Fibroblast of skin of right biceps (primary cell): ENCODE results near the gene TMEM164.

Experiments used
- DNase-seq: peaks from one replicate; pipeline ENCODE4 v3.0.0-alpha.2; 2013

Gene TMEM164

DNA sequence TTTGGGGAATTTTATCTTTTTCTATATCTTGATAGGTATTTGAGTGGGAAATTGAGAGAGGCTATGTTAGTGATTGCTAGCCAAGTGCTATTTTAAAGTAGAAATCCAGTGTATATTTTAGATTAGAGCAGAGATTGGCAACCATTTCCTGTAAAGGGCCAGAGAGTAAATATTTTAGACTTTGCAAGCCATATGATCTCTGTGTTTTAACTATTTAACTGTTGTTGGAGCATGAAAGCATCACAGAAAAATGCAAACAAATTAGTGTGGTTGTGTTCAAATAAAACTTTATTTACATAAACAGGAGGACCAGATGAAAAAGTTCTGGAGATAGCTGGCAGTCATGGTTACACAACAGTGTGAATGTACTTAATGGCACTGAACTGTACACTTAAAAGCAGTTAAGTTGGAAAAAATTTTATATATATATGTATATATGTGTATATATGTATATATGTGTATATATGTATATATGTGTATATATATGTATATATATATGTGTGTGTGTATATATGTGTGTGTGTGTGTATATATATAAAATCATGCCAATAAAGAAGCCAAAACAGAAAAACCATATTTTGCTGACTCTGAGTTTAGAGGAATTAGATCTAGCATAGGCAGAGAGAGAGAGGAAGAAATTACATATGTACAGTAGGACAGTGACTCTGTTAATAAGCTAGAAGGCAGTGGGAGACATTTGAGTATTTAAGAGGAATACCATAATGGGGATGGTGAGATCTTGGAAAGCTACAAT, 83.4 kb downstream of the TMEM164 start:
- DNase-seq: peak; percentile 49

DNA sequence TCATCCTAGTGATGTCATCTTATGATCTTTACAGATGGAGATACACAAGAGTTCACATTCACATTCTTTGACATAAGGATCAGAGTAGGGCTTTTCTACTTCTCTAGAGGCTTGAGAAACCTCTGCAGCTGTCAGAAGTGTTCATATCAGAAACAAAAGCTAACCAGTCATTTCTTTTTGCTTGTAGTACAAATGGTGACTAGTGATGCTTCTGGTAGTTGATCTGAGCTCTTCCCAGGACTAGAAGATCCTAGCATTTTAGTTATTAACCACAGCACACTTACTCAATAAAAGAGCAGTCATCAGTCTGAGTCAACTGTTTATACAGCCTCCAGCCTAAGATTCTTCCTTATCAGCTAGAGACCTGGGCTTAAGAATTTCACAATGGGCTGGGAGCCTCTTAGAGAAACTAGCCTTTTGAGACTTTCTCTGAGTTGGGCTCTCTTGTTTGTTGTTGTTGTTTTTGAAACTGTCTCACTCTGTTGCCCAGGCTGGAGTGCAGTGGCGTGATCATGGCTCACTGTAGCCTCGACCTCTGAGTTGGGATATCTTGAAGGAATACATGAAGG, 84.1 kb downstream of the TMEM164 start:
- peak; percentile 93 for DNase-seq

DNA sequence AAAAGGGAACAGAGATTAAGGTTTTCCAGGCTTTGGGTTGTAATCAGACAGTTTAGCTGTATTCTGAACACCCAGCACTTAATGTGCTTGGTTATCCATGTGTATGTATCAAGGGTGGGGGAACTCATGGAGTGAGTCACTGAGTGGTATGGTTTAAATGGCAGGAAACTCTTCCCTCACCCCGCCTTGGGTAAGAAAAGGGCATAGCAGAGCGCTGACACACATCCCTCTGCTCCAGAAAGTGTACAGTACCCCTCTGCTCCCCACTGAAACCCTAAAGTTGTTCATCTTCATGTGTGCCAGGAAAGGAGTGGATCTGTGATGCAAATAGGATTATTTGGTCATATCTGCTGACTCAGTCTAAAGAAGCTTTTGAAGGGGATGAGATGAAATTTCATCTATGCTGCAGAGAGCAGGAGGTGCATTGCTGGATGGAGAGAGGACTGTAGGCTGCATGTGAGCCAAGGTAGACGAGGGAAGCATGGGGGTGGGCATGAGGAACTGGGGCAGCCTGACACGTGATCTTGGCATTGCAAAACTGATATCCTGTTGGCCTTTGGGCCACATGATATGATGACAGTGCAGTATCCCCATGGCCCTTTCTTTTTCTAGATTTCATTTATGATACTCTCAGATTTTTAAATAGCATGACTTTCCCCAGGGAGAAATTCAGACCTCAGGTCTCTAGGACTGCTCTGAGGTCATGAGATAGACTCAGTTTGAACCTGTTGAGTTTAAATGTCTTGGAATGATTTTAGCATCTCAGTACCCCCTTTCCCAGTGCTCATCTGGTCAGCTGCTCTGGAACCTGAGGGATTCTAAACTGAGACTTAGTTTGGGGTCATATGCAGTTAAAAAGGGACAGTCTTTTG, 84.8 kb downstream of the TMEM164 start:
- DNase-seq: peak; percentile 96

GRCh38 chrX:110089656-110090403, 86.9 kb downstream of the TMEM164 start:
- no peak for DNase-seq

- no peak for DNase-seq
These were observed 95.0 kb downstream of the TMEM164 start for GRCh38 chrX:110097920-110098319.

- DNase-seq: no peak
These were observed 100.4 kb downstream of the TMEM164 start for GRCh38 chrX:110103344-110103743.

- DNase-seq: no peak
These were observed 101.2 kb downstream of the TMEM164 start for GRCh38 chrX:110104078-110104477.

DNA sequence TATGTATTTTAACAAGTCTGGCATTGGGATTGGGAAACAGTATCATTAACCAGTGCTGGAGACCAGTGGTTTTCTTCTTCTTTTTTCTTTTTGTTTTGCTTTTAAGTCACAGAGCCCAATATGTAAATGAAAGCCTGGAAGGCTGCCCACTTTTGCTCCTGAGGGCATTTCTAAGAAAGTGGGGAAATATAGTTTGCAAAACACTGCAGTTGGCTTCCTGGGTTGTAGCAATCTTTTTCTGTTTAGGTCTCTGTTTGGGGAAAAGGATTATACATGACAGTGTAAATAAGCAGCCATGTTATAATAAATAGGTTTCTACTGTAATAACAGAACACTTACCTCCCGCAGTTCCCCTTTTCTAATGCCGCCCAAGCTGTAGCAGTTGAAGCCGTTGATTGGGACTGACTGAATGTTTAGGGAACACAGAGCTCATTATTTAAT, 105.5 kb downstream of the TMEM164 start:
- DNase-seq: peak; percentile 0

DNA sequence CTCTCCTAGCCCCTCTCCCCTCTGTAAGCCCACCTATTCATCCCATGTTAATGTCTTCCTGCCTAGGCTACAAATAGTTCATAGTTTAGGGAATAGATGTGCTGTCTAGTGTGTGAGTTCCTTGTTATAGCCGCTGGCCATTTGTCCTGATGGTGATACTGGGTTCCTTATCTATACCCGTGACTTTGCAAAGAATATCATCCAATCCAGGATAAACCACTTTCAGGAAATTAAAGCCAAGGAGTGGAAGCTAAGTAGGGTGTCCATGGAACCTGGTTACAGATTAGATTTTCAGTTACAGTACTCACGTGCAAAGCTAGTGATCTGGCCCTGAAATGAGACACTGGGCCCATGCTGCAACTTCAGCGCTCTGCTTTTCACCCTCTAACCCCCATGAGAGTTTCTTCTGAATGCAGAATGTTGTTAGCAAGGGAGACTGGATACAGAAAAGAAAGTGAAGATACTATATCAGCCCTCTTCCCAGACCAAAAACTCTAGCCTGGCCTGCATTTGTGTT, 111.4 kb downstream of the TMEM164 start:
- no peak for DNase-seq

- DNase-seq: no peak
These were observed 113.4 kb downstream of the TMEM164 start for GRCh38 chrX:110116066-110116980.

DNA sequence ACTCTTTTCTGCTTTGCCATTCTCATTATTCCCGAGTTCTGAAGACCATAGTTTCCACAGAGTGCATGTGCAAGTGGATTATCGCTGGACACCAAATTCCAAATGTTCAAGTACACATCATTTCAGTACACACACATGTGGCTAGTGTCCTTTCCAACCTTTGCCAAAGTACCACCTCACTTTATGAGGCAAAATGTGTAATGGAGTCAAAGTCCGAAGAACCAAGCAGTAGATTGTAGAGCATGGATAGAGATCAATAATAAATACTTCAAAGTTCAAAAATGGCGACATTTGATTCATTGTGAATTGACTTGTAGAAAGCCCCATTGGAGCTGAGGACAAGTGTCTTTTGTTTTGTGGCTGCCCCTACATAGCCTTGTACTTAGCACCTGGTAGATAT, 115.6 kb downstream of the TMEM164 start:
- DNase-seq: no peak

DNA sequence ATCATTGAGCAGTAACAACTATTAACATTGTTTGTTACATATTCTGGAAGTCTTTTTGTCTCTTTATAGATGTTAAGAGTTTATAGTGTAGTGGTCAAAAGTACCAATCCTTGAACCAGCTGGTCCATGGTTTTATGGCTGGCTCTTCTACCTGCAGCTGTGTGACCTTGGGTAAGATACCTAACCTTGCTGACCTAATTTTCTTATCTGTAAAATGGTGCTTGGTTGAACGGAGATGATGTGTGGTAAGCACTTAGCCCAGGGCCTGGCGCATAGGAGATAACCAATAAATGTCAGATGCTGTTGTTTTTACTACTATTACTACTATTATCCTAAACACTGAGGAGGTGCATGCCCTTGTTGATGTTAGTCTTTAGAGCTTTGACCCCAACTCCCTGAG, 116.6 kb downstream of the TMEM164 start:
- DNase-seq: no peak

GRCh38 chrX:110120025-110120424, 117.1 kb downstream of the TMEM164 start:
- no peak for DNase-seq

- no peak for DNase-seq
These were observed 120.4 kb downstream of the TMEM164 start for GRCh38 chrX:110123331-110123782.

- peak; percentile 11 for DNase-seq
These were observed 122.7 kb downstream of the TMEM164 start for GRCh38 chrX:110125446-110126162.

DNA sequence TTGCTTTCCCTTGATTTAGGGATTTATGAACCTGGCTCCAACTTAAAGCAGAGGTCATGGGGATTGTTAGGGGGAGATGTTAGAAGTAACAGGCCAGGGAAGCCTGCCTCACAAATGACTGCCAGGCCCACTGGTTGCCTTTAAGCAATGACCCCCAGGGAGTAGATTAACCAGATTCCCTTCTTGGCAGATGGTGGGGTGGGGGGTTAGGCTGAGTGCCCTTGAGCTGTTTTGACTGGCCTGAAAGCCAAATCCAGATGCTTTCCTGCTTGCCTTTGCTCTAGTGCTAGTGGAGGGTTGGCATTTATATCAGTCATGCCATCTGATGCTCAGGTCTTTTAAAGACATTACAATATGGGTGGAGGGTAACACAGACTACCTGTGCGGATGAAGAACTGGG, 128.1 kb downstream of the TMEM164 start:
- no peak for DNase-seq

GRCh38 chrX:110132450-110133114, 129.7 kb downstream of the TMEM164 start:
- DNase-seq: no peak

DNA sequence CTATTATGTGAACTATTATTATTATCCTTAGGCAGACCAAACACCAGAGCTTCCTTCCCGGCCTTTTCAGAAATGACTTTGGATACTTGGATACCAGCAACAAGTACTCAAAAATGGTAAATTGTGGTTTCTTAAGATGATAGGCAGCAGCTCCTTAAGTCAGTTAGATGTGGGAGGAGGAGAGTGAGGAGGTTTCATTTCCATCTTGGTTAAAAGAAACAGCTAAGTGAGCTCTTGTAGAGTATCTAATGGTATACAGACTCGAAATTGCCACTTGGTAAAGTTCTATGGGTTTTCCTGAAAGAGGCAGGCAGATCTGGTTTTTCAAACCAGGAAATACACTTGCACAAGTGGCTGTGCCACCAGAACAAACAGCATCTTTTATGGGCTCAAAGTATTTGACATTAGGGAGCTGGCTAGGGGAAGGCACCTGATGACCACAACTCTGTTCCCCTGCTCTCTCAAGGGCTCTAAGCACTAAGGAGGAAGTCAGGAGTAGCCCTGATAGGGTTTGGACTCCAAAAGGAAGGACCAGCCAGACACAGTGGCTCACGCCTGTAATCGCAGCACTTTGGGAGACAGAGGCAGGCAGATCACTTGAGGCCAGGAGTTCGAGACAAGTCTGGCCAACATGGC, 130.9 kb downstream of the TMEM164 start:
- no peak for DNase-seq

GRCh38 chrX:110135618-110136017, 132.7 kb downstream of the TMEM164 start:
- DNase-seq: no peak

GRCh38 chrX:110136136-110136535, 133.2 kb downstream of the TMEM164 start:
- no peak for DNase-seq
